ENCODE measurements around the gene SRSF5. TPM values are rescaled to one million over a fixed set of nuclear protein-coding genes. Genes with fewer than 3 reads are reported as not detected.

Gene SRSF5
- total RNA-seq, 1 experiment from 2014 or later: 288 TPM

GRCh38 chr14:69815556-69815955 lies 48.6 kb downstream of the SRSF5 start (continued):
- TF ChIP-seq, protein P1, sequence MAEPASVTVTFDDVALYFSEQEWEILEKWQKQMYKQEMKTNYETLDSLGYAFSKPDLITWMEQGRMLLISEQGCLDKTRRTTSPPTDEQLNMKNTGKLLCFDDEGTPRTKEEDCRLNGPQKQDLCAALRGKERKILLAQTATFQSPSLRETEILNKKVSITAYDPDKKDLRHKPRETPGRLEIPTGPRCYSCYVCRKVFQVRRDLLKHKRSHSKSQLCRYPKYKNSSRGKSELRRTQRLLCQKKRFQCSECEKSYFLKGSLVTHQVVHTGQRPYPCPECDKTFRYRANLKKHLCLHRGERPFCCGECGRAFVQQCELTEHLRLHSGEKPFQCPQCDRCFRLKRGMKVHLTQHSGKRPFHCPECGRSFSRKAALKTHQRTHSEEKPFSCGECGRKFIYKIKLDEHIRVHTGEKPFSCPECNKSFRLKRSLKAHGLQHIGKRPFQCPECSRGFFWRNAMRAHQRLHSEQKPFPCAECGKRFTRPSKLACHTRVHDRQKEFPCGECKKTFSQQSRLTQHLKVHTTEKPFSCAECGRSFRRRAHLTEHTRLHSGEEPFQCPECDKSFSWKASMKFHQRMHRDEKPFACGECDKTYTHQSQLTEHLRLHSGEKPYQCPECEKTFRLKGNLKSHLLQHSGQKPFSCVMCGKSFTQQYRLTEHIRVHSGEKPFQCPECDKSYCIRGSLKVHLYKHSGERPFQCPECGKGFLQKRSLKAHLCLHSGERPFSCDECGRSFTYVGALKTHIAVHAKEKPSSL (CRISPR knock-in tag; conservative IDR thresholded peaks at IDR 0.05): no peak
- TF ChIP-seq, protein P2, sequence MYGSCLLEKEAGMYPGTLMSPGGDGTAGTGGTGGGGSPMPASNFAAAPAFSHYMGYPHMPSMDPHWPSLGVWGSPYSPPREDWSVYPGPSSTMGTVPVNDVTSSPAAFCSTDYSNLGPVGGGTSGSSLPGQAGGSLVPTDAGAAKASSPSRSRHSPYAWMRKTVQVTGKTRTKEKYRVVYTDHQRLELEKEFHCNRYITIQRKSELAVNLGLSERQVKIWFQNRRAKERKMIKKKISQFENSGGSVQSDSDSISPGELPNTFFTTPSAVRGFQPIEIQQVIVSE (CRISPR knock-in tag; IDR thresholded peaks at IDR 0.05; ENCODE audit: borderline replicate concordance): no peak
- TF ChIP-seq FOXK1 (CRISPR knock-in tag; IDR thresholded peaks at IDR 0.05): no peak

DNA sequence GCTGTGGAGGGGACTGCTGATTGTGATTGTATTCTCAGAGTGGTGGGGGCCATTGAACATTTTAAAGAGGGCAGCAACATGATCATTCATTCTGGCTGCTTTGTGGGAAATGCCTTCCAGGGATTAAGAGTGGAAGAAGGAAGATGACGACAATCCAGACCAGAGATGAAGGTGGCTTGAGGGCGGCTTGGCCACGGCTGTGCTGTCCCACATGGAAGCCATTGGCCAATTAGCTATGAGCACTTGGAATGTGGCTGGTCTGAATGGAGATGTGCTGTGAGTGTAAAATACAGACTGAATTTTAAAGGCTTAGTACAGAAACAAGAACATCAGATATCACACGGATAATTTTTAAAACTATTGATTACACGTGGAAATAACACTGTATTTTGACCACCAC lies 49.3 kb downstream of the SRSF5 start:
- ATAC-seq: no peak
- TF ChIP-seq RELA (CRISPR knock-in tag; IDR thresholded peaks at IDR 0.05; ENCODE audit: borderline replicate concordance) (no peak), E2F1 (CRISPR knock-in tag; IDR thresholded peaks at IDR 0.05) (no peak), ZNF512 (CRISPR knock-in tag; IDR thresholded peaks at IDR 0.05; ENCODE audit: borderline replicate concordance) (no peak), IRF1 (CRISPR knock-in tag; IDR thresholded peaks at IDR 0.05) (no peak), KAT7 (CRISPR knock-in tag; IDR thresholded peaks at IDR 0.05; ENCODE audit: borderline replicate concordance) (no peak), ZNF317 (CRISPR knock-in tag; IDR thresholded peaks at IDR 0.05; ENCODE audit: borderline replicate concordance, low read depth) (no peak), ATF6 (CRISPR knock-in tag; IDR thresholded peaks at IDR 0.05) (no peak), MAX (CRISPR knock-in tag; IDR thresholded peaks at IDR 0.05) (no peak), SMAD3 (CRISPR knock-in tag; IDR thresholded peaks at IDR 0.05; ENCODE audit: borderline replicate concordance) (no peak), FOXJ3 (CRISPR knock-in tag; IDR thresholded peaks at IDR 0.05; ENCODE audit: borderline replicate concordance) (no peak), CBFB (CRISPR knock-in tag; IDR thresholded peaks at IDR 0.05; ENCODE audit: low read depth) (no peak), TP53 (CRISPR knock-in tag; IDR thresholded peaks at IDR 0.05) (no peak)
- TF ChIP-seq, protein P3, sequence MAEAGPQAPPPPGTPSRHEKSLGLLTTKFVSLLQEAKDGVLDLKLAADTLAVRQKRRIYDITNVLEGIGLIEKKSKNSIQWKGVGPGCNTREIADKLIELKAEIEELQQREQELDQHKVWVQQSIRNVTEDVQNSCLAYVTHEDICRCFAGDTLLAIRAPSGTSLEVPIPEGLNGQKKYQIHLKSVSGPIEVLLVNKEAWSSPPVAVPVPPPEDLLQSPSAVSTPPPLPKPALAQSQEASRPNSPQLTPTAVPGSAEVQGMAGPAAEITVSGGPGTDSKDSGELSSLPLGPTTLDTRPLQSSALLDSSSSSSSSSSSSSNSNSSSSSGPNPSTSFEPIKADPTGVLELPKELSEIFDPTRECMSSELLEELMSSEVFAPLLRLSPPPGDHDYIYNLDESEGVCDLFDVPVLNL (CRISPR knock-in tag; IDR thresholded peaks at IDR 0.05; ENCODE audit: borderline replicate concordance, low read depth): no peak
- TF ChIP-seq, protein P4, sequence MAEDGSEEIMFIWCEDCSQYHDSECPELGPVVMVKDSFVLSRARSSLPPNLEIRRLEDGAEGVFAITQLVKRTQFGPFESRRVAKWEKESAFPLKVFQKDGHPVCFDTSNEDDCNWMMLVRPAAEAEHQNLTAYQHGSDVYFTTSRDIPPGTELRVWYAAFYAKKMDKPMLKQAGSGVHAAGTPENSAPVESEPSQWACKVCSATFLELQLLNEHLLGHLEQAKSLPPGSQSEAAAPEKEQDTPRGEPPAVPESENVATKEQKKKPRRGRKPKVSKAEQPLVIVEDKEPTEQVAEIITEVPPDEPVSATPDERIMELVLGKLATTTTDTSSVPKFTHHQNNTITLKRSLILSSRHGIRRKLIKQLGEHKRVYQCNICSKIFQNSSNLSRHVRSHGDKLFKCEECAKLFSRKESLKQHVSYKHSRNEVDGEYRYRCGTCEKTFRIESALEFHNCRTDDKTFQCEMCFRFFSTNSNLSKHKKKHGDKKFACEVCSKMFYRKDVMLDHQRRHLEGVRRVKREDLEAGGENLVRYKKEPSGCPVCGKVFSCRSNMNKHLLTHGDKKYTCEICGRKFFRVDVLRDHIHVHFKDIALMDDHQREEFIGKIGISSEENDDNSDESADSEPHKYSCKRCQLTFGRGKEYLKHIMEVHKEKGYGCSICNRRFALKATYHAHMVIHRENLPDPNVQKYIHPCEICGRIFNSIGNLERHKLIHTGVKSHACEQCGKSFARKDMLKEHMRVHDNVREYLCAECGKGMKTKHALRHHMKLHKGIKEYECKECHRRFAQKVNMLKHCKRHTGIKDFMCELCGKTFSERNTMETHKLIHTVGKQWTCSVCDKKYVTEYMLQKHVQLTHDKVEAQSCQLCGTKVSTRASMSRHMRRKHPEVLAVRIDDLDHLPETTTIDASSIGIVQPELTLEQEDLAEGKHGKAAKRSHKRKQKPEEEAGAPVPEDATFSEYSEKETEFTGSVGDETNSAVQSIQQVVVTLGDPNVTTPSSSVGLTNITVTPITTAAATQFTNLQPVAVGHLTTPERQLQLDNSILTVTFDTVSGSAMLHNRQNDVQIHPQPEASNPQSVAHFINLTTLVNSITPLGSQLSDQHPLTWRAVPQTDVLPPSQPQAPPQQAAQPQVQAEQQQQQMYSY (CRISPR knock-in tag; IDR thresholded peaks at IDR 0.05): no peak
- TF ChIP-seq, protein P5, sequence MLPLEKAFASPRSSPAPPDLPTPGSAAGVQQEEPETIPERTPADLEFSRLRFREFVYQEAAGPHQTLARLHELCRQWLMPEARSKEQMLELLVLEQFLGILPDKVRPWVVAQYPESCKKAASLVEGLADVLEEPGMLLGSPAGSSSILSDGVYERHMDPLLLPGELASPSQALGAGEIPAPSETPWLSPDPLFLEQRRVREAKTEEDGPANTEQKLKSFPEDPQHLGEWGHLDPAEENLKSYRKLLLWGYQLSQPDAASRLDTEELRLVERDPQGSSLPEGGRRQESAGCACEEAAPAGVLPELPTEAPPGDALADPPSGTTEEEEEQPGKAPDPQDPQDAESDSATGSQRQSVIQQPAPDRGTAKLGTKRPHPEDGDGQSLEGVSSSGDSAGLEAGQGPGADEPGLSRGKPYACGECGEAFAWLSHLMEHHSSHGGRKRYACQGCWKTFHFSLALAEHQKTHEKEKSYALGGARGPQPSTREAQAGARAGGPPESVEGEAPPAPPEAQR (CRISPR knock-in tag; IDR thresholded peaks at IDR 0.05): no peak
- TF ChIP-seq, protein P2 (CRISPR knock-in tag; IDR thresholded peaks at IDR 0.05; ENCODE audit: borderline replicate concordance): no peak
- CTCF ChIA-PET: interaction anchor here (0.9 to 6.8 kb wide), 2 partner anchors 212 to 233 kb away, joined by 3 to 76 read pairs; no protein-coding TSS in a partner anchor
- Mint-ChIP-seq H3K4me1 (peaks cover 2% of the 10 kb centered on the region; the same call in 1 of the 2 replicates), H3K27me3 (ENCODE audit: low read depth) (no peaks in the 10 kb centered on the region), H3K4me3 (no peak overlapping the region), H3K27ac (no peak overlapping the region), H3K36me3 (no peaks in the 10 kb centered on the region), H3K9me3 (peaks cover 23% of the 10 kb centered on the region)
- POLR2A ChIA-PET: no interaction called here
- no peak for DNase-seq (ENCODE audit: low spot score)
